Measurements from ENCODE around the gene CNTNAP2.

Gene CNTNAP2

DNA sequence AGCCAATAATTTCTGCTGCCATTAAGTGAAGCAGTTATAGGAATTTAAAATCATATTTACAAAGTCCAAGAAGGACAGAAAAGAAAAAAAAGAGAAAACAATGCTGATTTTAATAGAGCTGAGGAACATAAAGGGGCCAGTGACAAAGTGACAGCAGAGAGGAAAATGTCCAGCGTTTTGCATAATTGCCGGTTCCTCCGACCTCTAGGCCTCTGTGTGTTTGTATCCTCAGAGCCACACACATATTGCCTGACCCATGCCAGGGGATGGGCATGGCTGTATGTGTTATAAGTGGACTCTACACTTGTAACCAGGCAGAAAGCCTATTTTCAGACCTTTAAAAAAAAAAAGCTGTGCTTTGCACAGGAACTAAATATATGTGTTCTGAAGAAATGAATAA lies 2107.1 kb downstream of the CNTNAP2 start:
- DNase-seq (ENCODE audit: low read depth) = no peak
- no peak overlapping the region for H3K4me3 ChIP-seq (ENCODE audit: low read depth, low read length)
- TF ChIP-seq CTCF (IDR thresholded peaks at IDR 0.05; ENCODE audit: control insufficient read depth, extremely low read depth, insufficient read depth) = no peak

GRCh38 chr7:148230296-148230695 lies 2113.7 kb downstream of the CNTNAP2 start:
- no peak for DNase-seq (ENCODE audit: low read depth)
- no peak overlapping the region for H3K4me3 ChIP-seq (ENCODE audit: low read depth, low read length)
- TF ChIP-seq CTCF (IDR thresholded peaks at IDR 0.05; ENCODE audit: control insufficient read depth, extremely low read depth, insufficient read depth) = no peak

GRCh38 chr7:148230883-148231282 lies 2114.3 kb downstream of the CNTNAP2 start:
- H3K4me3 ChIP-seq (ENCODE audit: low read depth, low read length) = no peak overlapping the region
- TF ChIP-seq CTCF (IDR thresholded peaks at IDR 0.05; ENCODE audit: control insufficient read depth, extremely low read depth, insufficient read depth) = no peak
- no peak for DNase-seq (ENCODE audit: low read depth)

DNA sequence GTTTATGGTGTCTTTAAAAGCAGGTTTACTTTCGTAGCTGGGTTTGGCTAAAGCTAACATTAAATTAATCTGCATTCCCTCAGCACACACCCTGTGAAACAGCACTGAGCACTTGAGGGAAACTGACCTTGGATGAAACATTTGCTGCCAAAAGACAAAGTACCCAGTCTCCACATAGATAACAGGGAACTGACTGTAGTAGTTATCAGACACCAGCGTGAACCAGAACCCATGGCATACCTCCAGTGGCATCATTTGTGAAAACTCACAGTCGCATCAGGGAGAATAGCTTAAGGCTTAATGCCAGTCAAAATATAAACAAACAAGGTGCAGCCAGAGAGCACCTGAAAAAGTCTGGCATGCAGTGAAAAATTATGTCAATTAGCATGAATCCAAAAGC lies 2116.2 kb downstream of the CNTNAP2 start:
- no peak for DNase-seq (ENCODE audit: low read depth)
- TF ChIP-seq CTCF (IDR thresholded peaks at IDR 0.05; ENCODE audit: control insufficient read depth, extremely low read depth, insufficient read depth) = no peak
- H3K4me3 ChIP-seq (ENCODE audit: low read depth, low read length) = no peak overlapping the region

DNA sequence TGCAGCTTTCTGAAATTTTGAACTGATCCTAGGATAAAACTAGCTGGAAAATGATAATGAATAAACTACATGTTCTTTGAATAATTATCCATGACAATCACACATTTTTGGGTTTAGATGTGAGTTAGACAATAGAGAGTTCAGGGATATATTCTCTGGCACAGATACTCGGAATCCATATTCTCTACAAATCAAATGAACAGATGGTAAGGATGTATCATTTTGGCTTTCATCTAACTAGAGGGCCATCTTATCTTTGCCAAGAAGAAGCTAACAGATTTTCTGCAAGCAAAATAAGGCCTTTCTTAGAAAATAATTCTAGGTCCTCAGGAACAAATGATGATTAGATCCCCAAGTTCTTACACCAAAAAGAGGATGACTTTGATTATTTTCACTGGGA lies 2118.1 kb downstream of the CNTNAP2 start:
- TF ChIP-seq CTCF (IDR thresholded peaks at IDR 0.05; ENCODE audit: control insufficient read depth, extremely low read depth, insufficient read depth) = no peak
- no peak for DNase-seq (ENCODE audit: low read depth)
- H3K4me3 ChIP-seq (ENCODE audit: low read depth, low read length) = no peak overlapping the region

GRCh38 chr7:148238761-148239325 lies 2122.2 kb downstream of the CNTNAP2 start:
- no peak for DNase-seq (ENCODE audit: low read depth)
- TF ChIP-seq CTCF (IDR thresholded peaks at IDR 0.05; ENCODE audit: control insufficient read depth, extremely low read depth, insufficient read depth) = no peak
- H3K4me3 ChIP-seq (ENCODE audit: low read depth, low read length) = no peak overlapping the region

DNA sequence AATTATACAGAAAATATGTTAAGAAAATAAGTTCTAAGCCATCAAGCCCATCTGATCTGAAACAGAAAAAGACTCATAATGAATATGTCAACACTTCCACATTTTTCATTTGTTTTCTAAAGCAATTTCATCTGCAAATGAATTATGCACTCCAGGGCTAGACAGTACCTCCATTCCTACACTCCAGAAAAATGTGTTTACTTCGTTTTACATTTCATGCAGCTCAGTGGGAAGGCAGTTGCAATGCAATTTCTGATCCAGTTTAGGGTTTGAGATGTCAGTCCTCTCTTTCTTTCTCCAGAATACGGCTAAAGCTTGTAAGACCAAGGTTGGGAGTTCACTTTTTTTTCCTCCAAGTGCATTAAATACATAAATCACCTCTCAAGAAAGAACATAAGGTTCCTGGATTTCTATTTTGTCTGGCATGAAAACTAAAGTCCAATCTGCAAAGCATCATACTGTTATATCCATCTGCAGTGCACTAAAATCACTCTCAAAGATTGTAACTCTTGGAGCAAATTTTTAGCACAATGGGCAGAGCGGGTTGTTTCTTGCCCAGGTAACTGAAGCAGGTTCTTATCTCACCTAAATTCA lies 2125.2 kb downstream of the CNTNAP2 start:
- H3K4me3 ChIP-seq (ENCODE audit: low read depth, low read length) = no peak overlapping the region
- no peak for TF ChIP-seq CTCF (IDR thresholded peaks at IDR 0.05; ENCODE audit: control insufficient read depth, extremely low read depth, insufficient read depth)
- no peak for DNase-seq (ENCODE audit: low read depth)
